ENCODE measurements around the gene TPO. TPM values are rescaled to one million over a fixed set of nuclear protein-coding genes. Genes with fewer than 3 reads are reported as not detected.
"Not testable (repeated sequence)": the region's sequence is repeated elsewhere in the genome, so short reads cannot be mapped to it uniquely, and the experiment has no call there.

The TPO gene
- total RNA-seq, 1 experiment from 2014 or later: 0.41 TPM

DNA sequence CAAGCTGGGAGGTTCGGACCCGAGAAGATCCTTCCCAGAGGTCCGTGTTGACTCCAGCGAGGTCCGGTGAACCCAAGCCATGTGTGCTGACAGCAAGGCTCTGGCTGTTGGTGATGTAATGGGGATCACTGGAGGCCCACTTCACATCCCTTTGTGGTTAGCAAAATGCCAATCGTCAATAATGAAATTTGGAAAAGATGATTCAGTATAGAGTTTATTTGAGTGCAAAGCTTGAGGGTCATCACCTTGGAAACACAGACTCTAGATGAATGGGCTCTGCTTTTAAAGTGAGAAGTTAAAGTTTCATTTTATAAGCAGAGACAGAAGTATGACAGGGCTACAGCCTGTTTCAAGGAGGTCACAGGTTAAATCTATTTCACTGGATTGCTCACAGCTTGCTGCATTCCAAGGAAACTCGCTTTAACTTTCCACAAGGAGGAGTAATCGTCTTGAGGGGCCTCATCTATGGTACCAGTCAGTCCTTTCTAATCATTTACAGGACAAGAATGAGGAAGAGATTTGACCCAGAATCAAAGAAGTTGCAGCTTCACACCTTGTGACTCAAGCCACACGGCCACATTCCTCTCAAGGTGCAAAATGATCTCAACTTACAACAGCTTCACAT is 140.5 kb downstream of the TPO start:
- peak; percentile 82 for DNase-seq (ENCODE audit: low spot score)

- no peak for DNase-seq (ENCODE audit: low spot score)
Measured at GRCh38 chr2:1556286-1556685, 143.0 kb downstream of the TPO start.

DNA sequence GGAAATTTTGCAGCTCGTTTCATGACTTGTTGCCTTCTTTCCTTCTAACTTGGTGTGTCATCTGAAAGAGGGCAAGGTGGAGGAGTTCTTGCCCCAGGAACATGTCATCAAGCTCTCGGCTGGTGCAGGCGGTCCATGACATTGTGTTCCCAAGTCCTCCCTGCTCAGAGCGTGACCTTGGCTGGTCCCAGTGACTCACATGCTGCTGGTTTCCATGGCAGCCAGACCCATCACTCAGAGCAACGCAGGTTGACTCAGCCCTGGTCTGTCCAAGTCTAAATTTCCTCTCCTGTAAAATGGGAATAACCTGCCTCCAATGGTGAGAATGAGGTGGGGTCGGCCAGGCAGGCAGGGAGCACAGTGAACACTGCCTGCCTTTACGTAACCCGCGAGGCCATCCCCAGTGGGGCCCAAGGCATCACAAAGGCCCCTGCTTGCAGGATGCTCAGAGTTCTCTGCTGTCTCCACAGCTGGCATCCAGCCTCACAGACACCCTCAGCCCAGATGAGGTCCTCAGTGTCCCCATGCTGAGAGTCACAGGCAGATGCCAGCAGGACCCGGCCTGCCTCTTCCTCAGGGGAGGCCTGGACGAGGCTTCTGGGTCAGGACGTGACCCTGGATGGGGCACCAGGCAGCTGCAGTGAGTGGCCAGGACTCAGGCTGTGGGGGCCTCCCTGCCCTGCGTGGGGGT is 143.7 kb downstream of the TPO start:
- no peak for DNase-seq (ENCODE audit: low spot score)

GRCh38 chr2:1557467-1557820 is 144.2 kb downstream of the TPO start:
- DNase-seq (ENCODE audit: low spot score): no peak

GRCh38 chr2:1559589-1560175 is 146.4 kb downstream of the TPO start:
- DNase-seq (ENCODE audit: low spot score): no peak

DNA sequence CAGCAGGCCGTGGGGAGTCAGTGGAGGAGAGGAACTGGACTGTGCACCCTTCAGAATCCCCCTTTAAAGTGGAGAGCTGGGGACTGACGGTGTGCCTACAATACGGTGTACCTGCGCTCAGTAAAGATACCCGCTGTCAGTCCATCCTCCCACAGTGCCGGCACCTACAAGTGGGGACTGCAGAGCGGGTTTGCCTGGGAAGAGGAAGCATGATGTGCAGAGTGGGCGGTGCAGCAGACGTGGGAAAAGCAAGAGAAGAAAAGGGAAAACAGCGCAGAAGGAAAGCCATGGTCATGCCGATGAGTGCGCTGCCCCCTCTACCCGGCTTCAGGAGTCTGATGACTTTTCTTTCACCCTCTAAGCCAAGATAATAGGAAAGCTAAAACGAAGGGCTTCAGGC is 148.0 kb downstream of the TPO start:
- no peak for DNase-seq (ENCODE audit: low spot score)

DNA sequence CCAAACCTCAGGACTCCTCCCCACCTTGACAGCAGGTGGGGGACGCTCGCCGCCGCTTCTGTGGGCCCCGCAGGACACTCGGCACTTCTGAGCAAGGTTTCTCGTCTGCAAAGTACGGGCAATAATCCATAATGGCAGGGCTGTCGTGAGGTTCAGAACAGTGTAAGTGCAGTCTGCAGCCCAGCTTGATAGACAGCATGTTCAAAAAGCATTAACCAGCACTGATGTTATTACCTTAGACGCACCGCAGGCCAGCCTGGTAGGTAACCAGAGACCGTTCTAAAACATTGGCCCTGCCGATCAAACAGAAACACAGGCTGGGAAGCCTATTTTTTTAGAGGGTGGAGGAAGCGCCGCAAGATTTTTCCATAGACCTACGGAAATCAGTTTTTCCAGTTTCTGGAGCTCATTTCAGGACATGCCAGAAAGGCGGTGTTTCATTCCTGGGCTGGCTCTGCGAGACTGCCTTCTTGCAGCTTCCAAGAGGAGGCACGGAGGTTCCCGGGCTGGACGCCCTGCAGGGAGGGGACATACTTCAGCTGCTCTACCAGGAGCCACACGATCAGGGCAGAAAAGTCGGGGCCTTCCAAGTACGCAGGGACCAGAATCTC is 148.7 kb downstream of the TPO start:
- DNase-seq (ENCODE audit: low spot score): no peak

DNA sequence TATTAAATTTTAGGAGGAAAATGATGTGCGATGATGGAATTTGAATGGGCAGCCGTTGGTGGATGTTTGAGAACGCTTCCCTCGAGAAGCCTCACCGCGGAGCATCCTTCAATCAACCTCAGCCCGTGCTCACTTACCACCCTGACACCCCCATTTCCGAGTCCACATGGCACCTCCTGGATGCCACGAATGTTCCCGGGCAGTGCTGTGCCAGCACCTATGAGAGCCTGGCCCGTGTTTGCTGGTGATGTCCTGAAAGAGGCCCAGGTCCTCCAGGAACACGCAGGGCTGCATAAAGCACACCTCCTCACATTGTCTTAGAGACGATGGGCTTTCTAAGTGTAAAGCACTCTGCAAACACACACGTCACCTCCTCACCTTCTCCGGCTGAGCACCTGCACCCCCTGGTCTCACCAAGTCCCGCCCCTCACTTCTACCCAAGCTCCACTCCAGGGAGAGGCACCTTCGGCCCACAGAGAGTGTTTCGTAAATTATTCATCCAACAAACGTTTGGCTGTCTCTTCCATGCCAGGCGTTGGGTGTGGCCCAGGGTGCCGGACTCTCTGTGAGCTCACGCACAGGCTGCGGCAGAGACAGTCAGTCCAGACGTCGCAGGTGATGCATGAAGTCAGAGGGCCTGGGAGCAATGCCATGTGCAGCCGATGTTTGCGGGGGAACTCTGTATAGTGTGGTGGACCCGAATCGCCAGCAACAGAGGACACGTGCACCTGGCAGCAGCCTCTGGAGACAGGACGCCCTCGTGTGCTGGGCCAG is 150.0 kb downstream of the TPO start:
- no peak for DNase-seq (ENCODE audit: low spot score)

GRCh38 chr2:1563943-1564891 is 151.0 kb downstream of the TPO start:
- DNase-seq (ENCODE audit: low spot score): no peak

DNA sequence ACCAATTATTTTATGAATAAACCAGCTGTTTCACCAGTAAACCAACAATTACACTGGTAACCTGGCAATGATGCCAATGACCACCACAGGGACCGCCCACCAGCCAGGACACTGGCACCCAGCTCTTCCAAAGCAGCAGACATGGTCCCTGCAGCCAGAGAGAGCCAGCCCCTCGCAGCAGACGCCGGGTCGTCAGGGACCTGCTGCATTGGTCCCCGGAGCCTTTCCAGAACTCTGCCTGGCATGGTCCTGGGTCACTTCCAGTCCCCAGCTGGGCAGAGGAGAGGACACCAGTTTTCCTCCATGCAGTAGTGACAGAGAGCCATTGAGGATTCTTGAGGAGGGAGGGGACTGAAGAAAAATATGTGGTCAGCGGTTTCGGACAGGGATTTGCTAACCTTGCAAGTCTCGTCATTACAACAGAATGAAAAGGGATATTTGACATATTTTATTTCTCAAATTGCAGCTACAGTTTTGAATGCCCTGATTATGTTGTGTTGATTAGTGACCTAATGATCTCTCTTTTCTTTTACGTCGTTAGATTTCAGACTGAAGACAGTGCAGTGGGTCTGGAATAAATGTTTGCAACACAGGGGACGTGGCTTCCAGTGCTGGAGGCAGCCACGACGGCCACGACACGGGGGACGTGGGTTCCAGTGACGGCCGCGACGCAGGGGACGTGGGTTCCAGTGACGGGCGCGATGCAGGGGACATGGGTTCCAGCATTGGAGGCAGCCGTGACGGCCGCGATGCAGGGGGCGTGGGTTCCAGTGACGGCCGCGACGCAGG is 154.5 kb downstream of the TPO start:
- DNase-seq (ENCODE audit: low spot score): no peak

- not testable (repeated sequence) for DNase-seq (ENCODE audit: low spot score)
Measured at GRCh38 chr2:1568345-1568668, 155.0 kb downstream of the TPO start.

DNA sequence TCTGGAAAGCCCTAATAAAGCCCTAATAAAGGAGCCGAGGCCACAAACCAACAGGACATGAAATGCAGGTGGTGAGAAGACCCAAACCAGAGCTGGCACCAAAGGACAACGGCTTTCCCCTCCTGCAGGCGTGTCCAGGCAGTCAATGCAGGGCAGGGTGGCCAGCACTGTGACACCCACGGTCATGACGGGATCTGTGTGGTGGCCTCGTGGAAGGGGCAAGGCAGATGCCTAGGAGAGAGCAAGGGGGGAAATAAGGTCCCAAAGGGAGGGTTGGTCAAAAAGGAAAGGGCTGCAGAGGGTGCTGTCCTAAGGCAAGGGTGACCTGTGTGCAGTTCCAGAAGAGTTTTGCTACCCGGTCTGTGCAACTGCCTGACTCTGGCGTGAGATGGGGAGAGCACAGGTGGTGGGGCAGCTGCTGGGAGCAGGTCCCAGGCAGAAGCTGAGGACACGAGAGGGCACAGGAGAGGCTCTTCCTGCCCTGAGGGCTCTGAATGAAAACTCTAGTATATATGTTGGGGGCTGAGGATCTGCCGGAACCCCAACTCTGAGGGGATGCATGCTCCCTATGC is 156.7 kb downstream of the TPO start:
- DNase-seq (ENCODE audit: low spot score): no peak

DNA sequence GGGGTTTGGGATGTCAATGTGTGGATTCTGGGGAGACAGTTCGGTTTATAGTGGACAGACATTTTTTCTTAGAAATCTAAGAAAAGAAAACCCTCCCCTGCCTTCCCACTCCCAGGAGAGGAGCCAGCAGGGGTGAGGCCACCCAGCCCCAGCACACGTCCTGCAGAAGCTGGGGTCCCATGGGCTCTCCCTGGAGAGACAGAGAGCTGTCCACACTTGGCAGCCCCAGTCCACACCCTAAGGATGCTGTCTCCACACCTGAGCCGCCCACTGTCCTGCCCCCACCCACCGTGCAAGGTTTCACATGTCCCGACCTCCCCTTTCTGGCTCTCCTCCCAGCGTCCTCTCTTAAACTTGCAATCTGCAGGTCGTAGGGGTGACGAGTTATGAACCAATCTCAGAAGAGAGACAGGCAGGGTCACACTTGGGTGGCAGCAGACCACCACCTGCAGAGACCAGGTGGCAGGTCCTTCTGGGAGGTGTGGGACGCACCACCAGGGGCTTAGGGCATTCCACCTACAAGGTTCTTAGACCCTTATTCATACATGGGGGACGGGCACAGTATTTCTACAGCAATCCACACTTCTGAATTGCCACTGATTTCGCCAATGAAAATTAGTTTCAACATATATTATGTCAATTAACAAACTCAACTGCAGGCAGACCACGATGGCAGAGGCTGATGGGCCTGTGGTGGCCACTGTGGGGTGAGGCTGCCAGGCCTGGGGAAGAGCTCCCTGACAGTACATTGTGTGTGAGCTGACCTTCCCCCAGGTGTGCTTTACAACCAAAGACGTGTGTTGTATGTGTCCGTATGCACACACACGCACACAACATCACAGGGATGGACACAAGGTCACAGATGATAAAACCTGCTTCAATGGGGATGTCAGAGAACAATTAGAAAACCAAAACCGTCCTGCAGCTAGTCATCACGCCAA is 158.5 kb downstream of the TPO start:
- DNase-seq (ENCODE audit: low spot score): no peak

GRCh38 chr2:1572638-1573037 is 159.4 kb downstream of the TPO start:
- no peak for DNase-seq (ENCODE audit: low spot score)

- no peak for DNase-seq (ENCODE audit: low spot score)
Measured at GRCh38 chr2:1577846-1578245, 164.6 kb downstream of the TPO start.

- not testable (repeated sequence) for DNase-seq (ENCODE audit: low spot score)
Measured at GRCh38 chr2:1581257-1581964, 168.1 kb downstream of the TPO start.

DNA sequence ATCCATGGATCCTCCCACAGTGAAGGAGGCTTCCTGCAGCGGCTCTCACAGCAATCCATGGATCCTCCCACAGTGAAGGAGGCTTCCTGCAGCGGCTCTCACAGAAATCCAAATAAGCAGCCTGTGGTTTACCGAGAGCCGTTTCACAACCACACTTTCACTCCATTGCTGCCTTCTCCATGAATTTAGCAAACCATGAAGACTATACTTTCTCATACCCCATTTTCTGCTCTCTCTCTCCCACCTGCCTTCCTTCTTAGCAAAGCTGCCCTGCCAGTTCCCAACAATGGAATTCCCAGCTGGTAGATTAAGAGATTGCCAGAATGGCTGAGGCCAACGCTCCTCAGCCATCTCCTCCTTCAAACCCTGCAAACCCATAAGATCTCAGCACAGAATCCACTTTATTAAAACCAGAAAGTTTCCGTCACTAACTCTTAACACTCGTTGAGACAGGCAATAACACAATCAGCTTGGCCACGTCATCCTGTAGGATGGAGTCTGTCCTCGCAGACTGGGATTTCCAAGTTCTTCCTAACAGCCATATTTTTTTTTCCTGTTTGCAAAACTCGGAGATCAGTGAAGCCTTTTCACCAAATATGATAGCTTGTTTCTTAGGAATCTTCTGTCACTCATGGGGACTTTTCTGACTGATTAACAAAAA is 168.8 kb downstream of the TPO start:
- no peak for DNase-seq (ENCODE audit: low spot score)
